HCT116 (cell line): ENCODE data around the gene PPFIA1. TPM values are rescaled to one million over a fixed set of nuclear protein-coding genes. Genes with fewer than 3 reads are reported as not detected.

Source experiments
- ATAC-seq: fragments of 200-7000 bp; cut with Tn5 transposase; 2 replicates; pipeline ENCODE4 v1.9.1; 2020; ENCODE audit warnings: mild to moderate bottlenecking, moderate library complexity
- BruUV-seq: library from RNA; stranded (reverse); fragments of 400-500 nt; replicated peaks from 2 replicates; lab custom pipeline; 2021; lab: Mats Ljungman, UMichigan
- CTCF ChIA-PET: fragments of 300-600 bp; sonication (Branson Sonifier 250); formaldehyde crosslinking; loops from one replicate; lab custom pipeline; 2021; ENCODE audit warnings: antibody characterized with exemption; lab: Charles Lee
- POLR2A ChIA-PET: fragments of 300-600, 350-600 bp; sonication (Branson Sonifier 250); formaldehyde crosslinking; loops from one replicate; lab custom pipeline; 2021; ENCODE audit warnings: antibody characterized with exemption; lab: Charles Lee
- RAD21 ChIA-PET, 2 experiments: fragments of 300-600 bp; sonication (Branson Sonifier 250); formaldehyde crosslinking; loops; one replicate each; lab custom pipeline; 2023; ENCODE audit warnings: low total read pairs in 2 of 2; ENCODE audit not compliant: uncharacterized antibody in 2 of 2, unreplicated experiment in 2 of 2, low non-redundant PET in 1 of 2; lab: Charles Lee
- DNase-seq: peaks from one replicate; pipeline ENCODE4 v3.0.0-alpha.2; 2010; ENCODE audit warnings: low read depth, low spot score
- H2AFZ ChIP-seq: fragments of 200-600 bp; shearing (Covaris generic), sonication (generic); 2 replicates; pipeline ENCODE4 v1.6.1; 2017; ENCODE audit warnings: low read depth, mixed run types, mixed read lengths, antibody characterized with exemption, low read length; ENCODE audit not compliant: poor library complexity, severe bottlenecking
- H3K27ac ChIP-seq: 2 replicates; pipeline ENCODE4 v1.5.1; 2012; ENCODE audit warnings: low read depth, low read length
- H3K27me3 ChIP-seq: fragments of 200-600 bp; sonication (generic); 2 replicates; pipeline ENCODE4 v1.6.1; 2016; ENCODE audit warnings: mixed run types, low read length, mixed read lengths; ENCODE audit not compliant: insufficient read depth
- H3K36me3 ChIP-seq, 2 experiments: fragments of 200-500 bp in 1 of 2; fragments of 200-600 bp in 1 of 2; sonication (Bioruptor generic) in 1 of 2; sonication (generic) in 1 of 2; 2 replicates each; pipeline versions ENCODE4 v1.5.1 to v1.6.1; 2014 to 2016; ENCODE audit warnings: low read length in 2 of 2, inconsistent platforms in 1 of 2, mixed read lengths in 1 of 2, mixed run types in 1 of 2; ENCODE audit not compliant: insufficient read depth in 2 of 2, control insufficient read depth in 1 of 2
- H3K4me1 ChIP-seq, 2 experiments: fragments of 200-600 bp in 1 of 2; sonication (generic) in 1 of 2; 2 replicates each; pipeline versions ENCODE4 v1.5.1 to v1.6.1; 2012 to 2017; ENCODE audit warnings: low read length in 2 of 2, inconsistent platforms in 1 of 2, mild to moderate bottlenecking in 1 of 2, mixed read lengths in 1 of 2, mixed run types in 1 of 2, moderate library complexity in 1 of 2; ENCODE audit not compliant: insufficient read depth in 2 of 2, control insufficient read depth in 1 of 2
- H3K4me2 ChIP-seq: fragments of 200-600 bp; sonication (generic); 2 replicates; pipeline ENCODE4 v1.6.1; 2017; ENCODE audit warnings: mixed run types, low read length, mixed read lengths
- H3K4me3 ChIP-seq, 2 experiments: fragments of 200-600 bp in 1 of 2; sonication (generic) in 1 of 2; replicated peaks in 1 of 2; 2 replicates each; pipeline ENCODE4 v1.5.1; 2011 to 2016; ENCODE audit warnings: low read length in 2 of 2, control low read depth in 1 of 2, low read depth in 1 of 2, mild to moderate bottlenecking in 1 of 2, mixed read lengths in 1 of 2, mixed run types in 1 of 2
- H3K79me2 ChIP-seq: fragments of 200-600 bp; sonication (generic); 2 replicates; pipeline ENCODE4 v1.6.1; 2017; ENCODE audit warnings: mild to moderate bottlenecking, mixed run types, low read length, moderate library complexity, mixed read lengths; ENCODE audit not compliant: insufficient read depth
- H3K9ac ChIP-seq: fragments of 200-600 bp; sonication (generic); 2 replicates; pipeline ENCODE4 v1.6.1; 2016; ENCODE audit warnings: low read length, mixed read lengths
- H3K9me2 ChIP-seq: fragments of 200-600 bp; sonication (generic), shearing (Covaris generic); 2 replicates; pipeline ENCODE4 v1.6.1; 2017; ENCODE audit warnings: mixed run types, mild to moderate bottlenecking, moderate library complexity; ENCODE audit not compliant: insufficient read depth
- H3K9me3 ChIP-seq, 2 experiments: fragments of 200-500 bp in 1 of 2; fragments of 200-600 bp in 1 of 2; sonication (Bioruptor generic) in 1 of 2; sonication (generic) in 1 of 2; 2 replicates each; pipeline ENCODE4 v1.6.1; 2014 to 2017; ENCODE audit warnings: low read length in 2 of 2, mixed read lengths in 2 of 2, inconsistent platforms in 1 of 2, low read depth in 1 of 2, mild to moderate bottlenecking in 1 of 2, mixed run types in 1 of 2, moderate library complexity in 1 of 2; ENCODE audit not compliant: control insufficient read depth in 1 of 2, insufficient read depth in 1 of 2
- H4K20me1 ChIP-seq: fragments of 200-600 bp; sonication (generic), shearing (Covaris generic); 2 replicates; pipeline ENCODE4 v1.6.1; 2017; ENCODE audit warnings: mixed run types, mild to moderate bottlenecking, moderate library complexity; ENCODE audit not compliant: insufficient read depth
- CBX3 ChIP-seq: IDR thresholded peaks from 2 replicates; pipeline ENCODE4 v1.6.1; 2012; ENCODE audit warnings: low read depth
- CEBPB ChIP-seq: IDR thresholded peaks from 2 replicates; pipeline ENCODE4 v1.6.1; 2012; ENCODE audit warnings: low read depth
- JUND ChIP-seq: IDR thresholded peaks from 2 replicates; pipeline ENCODE4 v1.6.1; 2012
- POLR2AphosphoS5 ChIP-seq: IDR thresholded peaks from 2 replicates; pipeline ENCODE4 v1.6.1; 2011; ENCODE audit warnings: mild to moderate bottlenecking, low read depth, low read length, moderate library complexity
- SP1 ChIP-seq: IDR thresholded peaks from 2 replicates; pipeline ENCODE4 v1.6.1; 2012; ENCODE audit warnings: low read depth
- YY1 ChIP-seq: IDR thresholded peaks from 2 replicates; pipeline ENCODE4 v1.6.1; 2011; ENCODE audit warnings: low read length, low read depth, moderate library complexity, mild to moderate bottlenecking; ENCODE audit not compliant: insufficient replicate concordance; ENCODE audit errors: extremely low read depth
- ZNF274 ChIP-seq: fragments of 200-500 bp; sonication (Bioruptor generic); IDR thresholded peaks from 2 replicates; pipeline ENCODE4 v1.6.1; 2014; ENCODE audit warnings: mild to moderate bottlenecking, low read depth, low read length, inconsistent platforms
- intact Hi-C: fragments of 100-400 bp; cut with micrococcal nuclease; formaldehyde crosslinking; loops from 2 replicates; pipeline ENCODE4 v1.10.0; 2022
- total RNA-seq: library from RNA; stranded (reverse); gene quantifications from one replicate; pipeline ENCODE4 v1.2.1, GENCODE V29; 2021; ENCODE audit not compliant: unreplicated experiment
- TF ChIP-seq, protein P1 (sequence below), 3 experiments: fragments of 200-600 bp in 1 of 3; sonication (generic) in 1 of 3; IDR thresholded peaks in 2 of 3; conservative IDR thresholded peaks in 1 of 3; 2 replicates each; pipeline ENCODE4 v1.5.1; 2012 to 2017; ENCODE audit warnings: low read depth in 2 of 3, low read length in 2 of 3, antibody characterized with exemption in 1 of 3, borderline replicate concordance in 1 of 3, control low read depth in 1 of 3, mild to moderate bottlenecking in 1 of 3, mixed read lengths in 1 of 3, mixed run types in 1 of 3, moderate library complexity in 1 of 3; ENCODE audit not compliant: insufficient read depth in 1 of 3
- TF ChIP-seq, protein P2 (sequence below): IDR thresholded peaks from 2 replicates; pipeline ENCODE4 v1.6.1; 2011; ENCODE audit warnings: mild to moderate bottlenecking, low read length, moderate library complexity; ENCODE audit not compliant: insufficient replicate concordance; ENCODE audit errors: extremely low read depth
- TF ChIP-seq, protein P3 (sequence below): IDR thresholded peaks from 2 replicates; pipeline ENCODE4 v1.6.1; 2012

Gene PPFIA1
- total RNA-seq, 1 experiment from 2014 or later = 48.6 TPM

DNA sequence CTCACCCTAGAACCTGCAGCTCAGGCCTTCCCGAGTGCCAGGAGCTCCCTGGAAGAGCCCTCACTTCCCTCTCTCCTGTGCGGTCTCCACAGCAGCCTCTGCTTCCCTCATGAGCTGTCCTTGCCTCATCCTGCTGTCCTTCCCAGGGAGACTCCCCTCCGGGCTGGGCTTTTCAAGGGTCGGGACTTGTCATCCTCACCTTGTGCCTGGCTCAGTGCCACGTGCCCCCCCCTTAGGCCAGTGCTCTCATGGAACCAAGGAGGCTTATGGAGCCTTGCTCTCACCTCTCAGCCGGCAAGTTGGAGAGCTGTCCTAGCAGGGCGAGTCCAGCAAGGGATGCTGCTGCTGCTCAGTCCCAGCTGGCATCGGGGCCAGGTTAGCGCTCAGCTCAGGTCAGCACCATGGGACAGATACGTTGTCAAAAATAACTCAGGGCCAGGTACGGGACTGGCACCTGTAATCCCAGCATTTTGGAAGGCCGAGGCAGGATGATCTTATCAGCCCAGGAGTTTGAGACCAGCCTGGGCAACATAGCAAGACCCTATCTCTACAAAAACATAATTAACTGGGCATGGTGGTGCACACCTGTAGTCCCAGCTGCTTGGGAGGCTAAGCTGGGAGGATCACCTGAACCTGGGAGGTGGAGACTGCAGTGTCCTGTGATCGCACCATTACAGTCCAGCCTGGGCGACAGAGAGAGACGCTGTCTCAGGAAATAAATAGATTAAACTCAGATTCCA lies 141.4 kb downstream of the PPFIA1 start:
- no peaks in the 10 kb centered on the region for H3K9me2 ChIP-seq
- no peak for DNase-seq
- H3K9ac ChIP-seq = no peak overlapping the region
- no peak overlapping the region for H2AFZ ChIP-seq
- H3K4me2 ChIP-seq = no peak overlapping the region
- RAD21 ChIA-PET = no interaction called here
- no TSS peak for BruUV-seq
- intact Hi-C loops = no loop called here
- peaks cover 61 to 69% of the 10 kb centered on the region in 2 experiments for H3K36me3 ChIP-seq
- TF ChIP-seq POLR2AphosphoS5 (no peak), CEBPB (no peak), SP1 (no peak), CBX3 (no peak)
- TF ChIP-seq, protein P1, sequence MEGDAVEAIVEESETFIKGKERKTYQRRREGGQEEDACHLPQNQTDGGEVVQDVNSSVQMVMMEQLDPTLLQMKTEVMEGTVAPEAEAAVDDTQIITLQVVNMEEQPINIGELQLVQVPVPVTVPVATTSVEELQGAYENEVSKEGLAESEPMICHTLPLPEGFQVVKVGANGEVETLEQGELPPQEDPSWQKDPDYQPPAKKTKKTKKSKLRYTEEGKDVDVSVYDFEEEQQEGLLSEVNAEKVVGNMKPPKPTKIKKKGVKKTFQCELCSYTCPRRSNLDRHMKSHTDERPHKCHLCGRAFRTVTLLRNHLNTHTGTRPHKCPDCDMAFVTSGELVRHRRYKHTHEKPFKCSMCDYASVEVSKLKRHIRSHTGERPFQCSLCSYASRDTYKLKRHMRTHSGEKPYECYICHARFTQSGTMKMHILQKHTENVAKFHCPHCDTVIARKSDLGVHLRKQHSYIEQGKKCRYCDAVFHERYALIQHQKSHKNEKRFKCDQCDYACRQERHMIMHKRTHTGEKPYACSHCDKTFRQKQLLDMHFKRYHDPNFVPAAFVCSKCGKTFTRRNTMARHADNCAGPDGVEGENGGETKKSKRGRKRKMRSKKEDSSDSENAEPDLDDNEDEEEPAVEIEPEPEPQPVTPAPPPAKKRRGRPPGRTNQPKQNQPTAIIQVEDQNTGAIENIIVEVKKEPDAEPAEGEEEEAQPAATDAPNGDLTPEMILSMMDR (IDR thresholded peaks at IDR 0.05 in 2 of 3, conservative IDR thresholded peaks at IDR 0.05 in 1 of 3; ENCODE audit: borderline replicate concordance in 1 of 3, insufficient read depth in 1 of 3, low read depth in 2 of 3, low read length in 2 of 3) = no peak
- CTCF ChIA-PET = interaction anchor here (0.5 kb wide), 1 partner anchor 23 kb away, joined by 6 read pairs; no protein-coding TSS in a partner anchor
- H3K27ac ChIP-seq = no peak overlapping the region
- no peak for ATAC-seq
- no peaks in the 10 kb centered on the region for H3K4me1 ChIP-seq
- peaks cover 45% of the 10 kb centered on the region for H3K79me2 ChIP-seq
- no peaks in the 10 kb centered on the region for H3K27me3 ChIP-seq
- no peak overlapping the region for H3K4me3 ChIP-seq
- H4K20me1 ChIP-seq = peaks cover 3% of the 10 kb centered on the region; the same call in 1 of the 2 replicates
- H3K9me3 ChIP-seq = no peaks in the 10 kb centered on the region
- POLR2A ChIA-PET = no interaction called here

DNA sequence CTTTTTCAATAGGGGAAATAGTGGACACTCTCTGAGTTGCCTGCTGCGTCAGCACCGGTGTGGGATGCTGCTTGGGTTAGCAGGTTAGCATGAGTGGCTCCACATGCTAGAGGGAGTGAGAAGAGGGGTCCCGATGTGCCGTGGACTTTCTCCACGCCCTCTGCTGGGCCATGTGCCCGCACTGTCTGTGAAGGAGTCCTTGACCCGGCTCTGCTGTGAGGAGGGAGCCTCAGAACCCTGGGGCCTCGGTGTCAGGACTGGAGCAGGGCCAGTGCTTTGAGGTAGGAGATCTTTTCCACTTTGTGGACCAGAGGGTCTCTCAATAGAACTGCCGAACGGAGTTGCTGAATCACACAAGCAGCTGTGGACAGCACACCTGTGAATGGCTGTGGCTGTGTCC lies 142.7 kb downstream of the PPFIA1 start:
- intact Hi-C loops = no loop called here
- H3K4me2 ChIP-seq = no peak overlapping the region
- H3K36me3 ChIP-seq = peaks cover 57 to 75% of the 10 kb centered on the region in 2 experiments; a peak in 3 of 4 replicates
- no peaks in the 10 kb centered on the region for H3K9me2 ChIP-seq
- ATAC-seq (no peak), DNase-seq (no peak)
- no peak overlapping the region for H3K4me3 ChIP-seq
- no peak overlapping the region for H3K9ac ChIP-seq
- no peaks in the 10 kb centered on the region for H3K27me3 ChIP-seq
- ChIA-PET RAD21 (no interaction called here), CTCF (no interaction called here), POLR2A (no interaction called here)
- H3K79me2 ChIP-seq = peaks cover 33% of the 10 kb centered on the region; the same call in 1 of the 2 replicates
- H3K9me3 ChIP-seq = no peaks in the 10 kb centered on the region
- no peaks in the 10 kb centered on the region for H3K4me1 ChIP-seq
- no peak overlapping the region for H2AFZ ChIP-seq
- no peak overlapping the region for H3K27ac ChIP-seq
- no TSS peak for BruUV-seq
- no peaks in the 10 kb centered on the region for H4K20me1 ChIP-seq
- TF ChIP-seq CBX3 (no peak), JUND (no peak), YY1 (no peak), ZNF274 (no peak)
- TF ChIP-seq, protein P1 (IDR thresholded peaks at IDR 0.05 in 2 of 3, conservative IDR thresholded peaks at IDR 0.05 in 1 of 3; ENCODE audit: borderline replicate concordance in 1 of 3, insufficient read depth in 1 of 3, low read depth in 2 of 3, low read length in 2 of 3) = no peak
- TF ChIP-seq, protein P2, sequence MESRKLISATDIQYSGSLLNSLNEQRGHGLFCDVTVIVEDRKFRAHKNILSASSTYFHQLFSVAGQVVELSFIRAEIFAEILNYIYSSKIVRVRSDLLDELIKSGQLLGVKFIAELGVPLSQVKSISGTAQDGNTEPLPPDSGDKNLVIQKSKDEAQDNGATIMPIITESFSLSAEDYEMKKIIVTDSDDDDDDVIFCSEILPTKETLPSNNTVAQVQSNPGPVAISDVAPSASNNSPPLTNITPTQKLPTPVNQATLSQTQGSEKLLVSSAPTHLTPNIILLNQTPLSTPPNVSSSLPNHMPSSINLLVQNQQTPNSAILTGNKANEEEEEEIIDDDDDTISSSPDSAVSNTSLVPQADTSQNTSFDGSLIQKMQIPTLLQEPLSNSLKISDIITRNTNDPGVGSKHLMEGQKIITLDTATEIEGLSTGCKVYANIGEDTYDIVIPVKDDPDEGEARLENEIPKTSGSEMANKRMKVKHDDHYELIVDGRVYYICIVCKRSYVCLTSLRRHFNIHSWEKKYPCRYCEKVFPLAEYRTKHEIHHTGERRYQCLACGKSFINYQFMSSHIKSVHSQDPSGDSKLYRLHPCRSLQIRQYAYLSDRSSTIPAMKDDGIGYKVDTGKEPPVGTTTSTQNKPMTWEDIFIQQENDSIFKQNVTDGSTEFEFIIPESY = no peak
- TF ChIP-seq, protein P3, sequence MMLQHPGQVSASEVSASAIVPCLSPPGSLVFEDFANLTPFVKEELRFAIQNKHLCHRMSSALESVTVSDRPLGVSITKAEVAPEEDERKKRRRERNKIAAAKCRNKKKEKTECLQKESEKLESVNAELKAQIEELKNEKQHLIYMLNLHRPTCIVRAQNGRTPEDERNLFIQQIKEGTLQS = no peak
